ENCODE measurements around the gene EREG. TPM values are rescaled to one million over a fixed set of nuclear protein-coding genes. Genes with fewer than 3 reads are reported as not detected.

The EREG gene
- polyA plus RNA-seq, 2 of the 4 experiments (the other 2 are of a cell fraction): 34.0 to 102 TPM

- FAIRE-seq (no peak), ATAC-seq (no peak), DNase-seq (ENCODE audit: low read depth in 1 of 2, low spot score in 1 of 2) (no peak)
- 48% methylated on average over 2 of the region's 2 CpGs for WGBS (ENCODE audit: missing lambda C conversion rate)
- no peak overlapping the region for H3K4me2 ChIP-seq
- H3K4me1 ChIP-seq: peaks cover 8% of the 10 kb centered on the region; the same call in 1 of the 3 replicates
- no peak for TF ChIP-seq TP53 (CRISPR knock-in tag; IDR thresholded peaks at IDR 0.05)
- TF ChIP-seq EP300 (IDR thresholded peaks at IDR 0.05): no peak
- TF ChIP-seq, protein P1, sequence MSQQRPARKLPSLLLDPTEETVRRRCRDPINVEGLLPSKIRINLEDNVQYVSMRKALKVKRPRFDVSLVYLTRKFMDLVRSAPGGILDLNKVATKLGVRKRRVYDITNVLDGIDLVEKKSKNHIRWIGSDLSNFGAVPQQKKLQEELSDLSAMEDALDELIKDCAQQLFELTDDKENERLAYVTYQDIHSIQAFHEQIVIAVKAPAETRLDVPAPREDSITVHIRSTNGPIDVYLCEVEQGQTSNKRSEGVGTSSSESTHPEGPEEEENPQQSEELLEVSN (IDR thresholded peaks at IDR 0.05; ENCODE audit: borderline replicate concordance, low read depth): no peak
- TF ChIP-seq, protein P2, sequence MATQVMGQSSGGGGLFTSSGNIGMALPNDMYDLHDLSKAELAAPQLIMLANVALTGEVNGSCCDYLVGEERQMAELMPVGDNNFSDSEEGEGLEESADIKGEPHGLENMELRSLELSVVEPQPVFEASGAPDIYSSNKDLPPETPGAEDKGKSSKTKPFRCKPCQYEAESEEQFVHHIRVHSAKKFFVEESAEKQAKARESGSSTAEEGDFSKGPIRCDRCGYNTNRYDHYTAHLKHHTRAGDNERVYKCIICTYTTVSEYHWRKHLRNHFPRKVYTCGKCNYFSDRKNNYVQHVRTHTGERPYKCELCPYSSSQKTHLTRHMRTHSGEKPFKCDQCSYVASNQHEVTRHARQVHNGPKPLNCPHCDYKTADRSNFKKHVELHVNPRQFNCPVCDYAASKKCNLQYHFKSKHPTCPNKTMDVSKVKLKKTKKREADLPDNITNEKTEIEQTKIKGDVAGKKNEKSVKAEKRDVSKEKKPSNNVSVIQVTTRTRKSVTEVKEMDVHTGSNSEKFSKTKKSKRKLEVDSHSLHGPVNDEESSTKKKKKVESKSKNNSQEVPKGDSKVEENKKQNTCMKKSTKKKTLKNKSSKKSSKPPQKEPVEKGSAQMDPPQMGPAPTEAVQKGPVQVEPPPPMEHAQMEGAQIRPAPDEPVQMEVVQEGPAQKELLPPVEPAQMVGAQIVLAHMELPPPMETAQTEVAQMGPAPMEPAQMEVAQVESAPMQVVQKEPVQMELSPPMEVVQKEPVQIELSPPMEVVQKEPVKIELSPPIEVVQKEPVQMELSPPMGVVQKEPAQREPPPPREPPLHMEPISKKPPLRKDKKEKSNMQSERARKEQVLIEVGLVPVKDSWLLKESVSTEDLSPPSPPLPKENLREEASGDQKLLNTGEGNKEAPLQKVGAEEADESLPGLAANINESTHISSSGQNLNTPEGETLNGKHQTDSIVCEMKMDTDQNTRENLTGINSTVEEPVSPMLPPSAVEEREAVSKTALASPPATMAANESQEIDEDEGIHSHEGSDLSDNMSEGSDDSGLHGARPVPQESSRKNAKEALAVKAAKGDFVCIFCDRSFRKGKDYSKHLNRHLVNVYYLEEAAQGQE (IDR thresholded peaks at IDR 0.05): no peak
- no peak for TF ChIP-seq CHD2 (IDR thresholded peaks at IDR 0.05; ENCODE audit: low read length, partially characterized antibody)
- TF ChIP-seq TFCP2L1 (CRISPR knock-in tag; IDR thresholded peaks at IDR 0.05): no peak
- TF ChIP-seq, protein P3, sequence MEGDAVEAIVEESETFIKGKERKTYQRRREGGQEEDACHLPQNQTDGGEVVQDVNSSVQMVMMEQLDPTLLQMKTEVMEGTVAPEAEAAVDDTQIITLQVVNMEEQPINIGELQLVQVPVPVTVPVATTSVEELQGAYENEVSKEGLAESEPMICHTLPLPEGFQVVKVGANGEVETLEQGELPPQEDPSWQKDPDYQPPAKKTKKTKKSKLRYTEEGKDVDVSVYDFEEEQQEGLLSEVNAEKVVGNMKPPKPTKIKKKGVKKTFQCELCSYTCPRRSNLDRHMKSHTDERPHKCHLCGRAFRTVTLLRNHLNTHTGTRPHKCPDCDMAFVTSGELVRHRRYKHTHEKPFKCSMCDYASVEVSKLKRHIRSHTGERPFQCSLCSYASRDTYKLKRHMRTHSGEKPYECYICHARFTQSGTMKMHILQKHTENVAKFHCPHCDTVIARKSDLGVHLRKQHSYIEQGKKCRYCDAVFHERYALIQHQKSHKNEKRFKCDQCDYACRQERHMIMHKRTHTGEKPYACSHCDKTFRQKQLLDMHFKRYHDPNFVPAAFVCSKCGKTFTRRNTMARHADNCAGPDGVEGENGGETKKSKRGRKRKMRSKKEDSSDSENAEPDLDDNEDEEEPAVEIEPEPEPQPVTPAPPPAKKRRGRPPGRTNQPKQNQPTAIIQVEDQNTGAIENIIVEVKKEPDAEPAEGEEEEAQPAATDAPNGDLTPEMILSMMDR (IDR thresholded peaks at IDR 0.05): no peak
- no peak for TF ChIP-seq CHD4 (IDR thresholded peaks at IDR 0.05; ENCODE audit: borderline replicate concordance)
- TF ChIP-seq CBX2 (IDR thresholded peaks at IDR 0.05; ENCODE audit: borderline replicate concordance, low read depth): no peak
- no peak for TF ChIP-seq HEYL (CRISPR knock-in tag; IDR thresholded peaks at IDR 0.05)
- no peak for TF ChIP-seq JUN (IDR thresholded peaks at IDR 0.05)
- no peaks in the 10 kb centered on the region for H3K9me3 ChIP-seq
- no peak overlapping the region for H3K27ac ChIP-seq
- CTCF ChIA-PET: interaction anchor here (1.3 kb wide), 1 partner anchor 76 kb away, joined by 4 read pairs; no protein-coding TSS in a partner anchor
- POLR2A ChIA-PET: no interaction called here
- H3K4me3 ChIP-seq: no peak overlapping the region
Measured at GRCh38 chr4:74395633-74396032, 30.7 kb downstream of the EREG start.

DNA sequence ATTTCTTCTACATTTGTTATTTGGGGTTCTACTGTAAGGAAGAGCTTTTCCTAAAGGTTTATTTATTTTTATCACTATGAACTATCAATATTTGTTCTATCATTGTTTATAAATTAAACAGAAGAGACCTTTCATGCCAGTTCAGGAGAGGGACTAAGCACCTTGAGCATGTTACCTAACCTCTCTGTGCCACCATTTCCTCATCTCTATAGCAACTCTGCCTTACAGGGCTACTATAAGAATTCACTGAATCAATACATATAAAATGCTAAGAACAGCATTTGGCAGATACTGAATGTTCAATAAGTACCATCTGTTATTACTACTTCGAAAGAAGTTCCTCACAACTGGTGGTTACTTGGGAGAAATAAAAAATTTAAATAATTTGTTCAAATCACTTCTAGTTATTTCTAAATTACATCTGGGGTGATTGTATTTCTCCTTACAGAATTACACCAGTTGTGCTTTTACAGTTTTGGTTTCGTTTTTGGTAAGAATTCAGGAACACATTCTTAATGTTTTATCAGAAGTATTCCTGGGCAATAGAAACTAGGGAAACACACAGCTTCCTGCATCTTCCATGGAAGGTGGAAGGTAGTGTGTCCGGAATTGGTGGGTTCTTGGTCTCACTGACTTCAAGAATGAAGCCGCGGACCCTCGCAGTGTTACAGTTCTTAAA, 32.9 kb downstream of the EREG start:
- DNase-seq (ENCODE audit: low read depth in 1 of 2, low spot score in 1 of 2) (no peak), ATAC-seq (no peak)
- 50% methylated on average over 6 of the region's 6 CpGs for WGBS (ENCODE audit: missing lambda C conversion rate)

More for the DNA sequence above, 32.9 kb downstream of the EREG start:
- Histone ChIP-seq H3K4me3 (no peak overlapping the region), H3K27ac (no peak overlapping the region; a peak in 1 of 6 replicates), H3K4me1 (peaks cover 8% of the 10 kb centered on the region; the same call in 1 of the 3 replicates), H3K4me2 (peak overlapping the region; percentile 81), H3K9me3 (no peaks in the 10 kb centered on the region)
- no peak for FAIRE-seq
- ChIA-PET CTCF (no interaction called here), POLR2A (no interaction called here)
- TF ChIP-seq POLR2AphosphoS2 (conservative IDR thresholded peaks at IDR 0.05; ENCODE audit: low read length) (no peak), CHD4 (IDR thresholded peaks at IDR 0.05; ENCODE audit: borderline replicate concordance) (no peak), FOSL2 (IDR thresholded peaks at IDR 0.05) (no peak), FOSL2 (CRISPR knock-in tag; IDR thresholded peaks at IDR 0.05) (no peak), TP53 (CRISPR knock-in tag; IDR thresholded peaks at IDR 0.05) (no peak), FOSB (CRISPR knock-in tag; IDR thresholded peaks at IDR 0.05) (no peak), MAX (IDR thresholded peaks at IDR 0.05) (no peak), RCOR1 (IDR thresholded peaks at IDR 0.05; ENCODE audit: low read depth, low read length) (no peak), ELK1 (IDR thresholded peaks at IDR 0.05; ENCODE audit: low read depth, low read length) (no peak), HDAC2 (IDR thresholded peaks at IDR 0.05) (no peak), HEYL (CRISPR knock-in tag; IDR thresholded peaks at IDR 0.05) (no peak), ESRRA (IDR thresholded peaks at IDR 0.05; ENCODE audit: borderline replicate concordance, low read length) (no peak), ZFP36 (IDR thresholded peaks at IDR 0.05; ENCODE audit: borderline replicate concordance, partially characterized antibody) (no peak)
- TF ChIP-seq, protein P2 (IDR thresholded peaks at IDR 0.05): no peak
- TF ChIP-seq, protein P1 (IDR thresholded peaks at IDR 0.05; ENCODE audit: borderline replicate concordance, low read depth): no peak

Data from A549 (cell line).